HepG2 (cell line): Measurements from ENCODE around the gene ZNF618. TPM values are rescaled to one million over a fixed set of nuclear protein-coding genes. Genes with fewer than 3 reads are reported as not detected.

Experiments
- ATAC-seq: fragments of 200-7000 bp; cut with Tn5 transposase; 3 replicates; pipeline ENCODE4 v1.9.1; 2020; ENCODE audit warnings: mild to moderate bottlenecking, moderate library complexity
- BruUV-seq: library from RNA; stranded (reverse); fragments of 400-500 nt; replicated peaks from 2 replicates; lab custom pipeline; 2021; lab: Mats Ljungman, UMichigan
- CTCF ChIA-PET: fragments of 300-600 bp; formaldehyde crosslinking; extraction: SDS; loops from one replicate; lab custom pipeline; 2021; ENCODE audit warnings: low total read pairs, inconsistent platforms, low intra/inter-chr PET ratio; lab: Yijun Ruan, JAX
- POLR2A ChIA-PET: fragments of 350-600 bp; sonication (Branson Sonifier 250); formaldehyde crosslinking; loops from one replicate; lab custom pipeline; 2020; ENCODE audit warnings: antibody characterized with exemption, inconsistent platforms; lab: Yijun Ruan, JAX
- DNase-seq: peaks from one replicate; pipeline ENCODE4 v3.0.0-alpha.2; 2015; ENCODE audit warnings: low spot score
- FAIRE-seq: peaks from 3 replicates; lab custom pipeline; 2011; peaks lifted over from hg19 to GRCh38; lab: Jason Lieb, UNC
- H2AFZ ChIP-seq: one replicate; pipeline ENCODE4 v1.6.1; 2011; ENCODE audit warnings: low read length, inconsistent platforms
- H3K27ac ChIP-seq: fragments of 300-600 bp; 3 replicates; pipeline ENCODE4 v1.8.0; 2011; ENCODE audit warnings: mixed run types, mild to moderate bottlenecking, mixed read lengths, low read length, inconsistent platforms; ENCODE audit not compliant: insufficient read depth; ENCODE audit errors: extremely low read length
- H3K27me3 ChIP-seq, 2 experiments: fragments of 200-600 bp in 1 of 2; 2 replicates in 1 of 2; 3 replicates in 1 of 2; pipeline versions ENCODE4 v1.6.0 to v1.8.0; 2011; ENCODE audit warnings: low read length in 2 of 2, mild to moderate bottlenecking in 2 of 2, moderate library complexity in 2 of 2, inconsistent platforms in 1 of 2; ENCODE audit not compliant: insufficient read depth in 2 of 2, control insufficient read depth in 1 of 2
- H3K36me3 ChIP-seq, 2 experiments: fragments of 200-600 bp in 1 of 2; replicated peaks in 1 of 2; 2 replicates in 1 of 2; 3 replicates in 1 of 2; pipeline versions ENCODE4 v1.5.1 to v1.8.0; 2011; ENCODE audit warnings: low read length in 2 of 2, inconsistent platforms in 1 of 2; ENCODE audit not compliant: insufficient read depth in 2 of 2, control insufficient read depth in 1 of 2
- H3K4me1 ChIP-seq: 2 replicates; pipeline ENCODE4 v1.5.1; 2012; ENCODE audit warnings: low read length, inconsistent platforms; ENCODE audit not compliant: insufficient read depth
- H3K4me2 ChIP-seq: 2 replicates; pipeline ENCODE4 v1.6.0; 2011; ENCODE audit warnings: low read depth, low read length, inconsistent platforms
- H3K4me3 ChIP-seq, 3 experiments: fragments of 200-600 bp in 1 of 3; sonication (generic), shearing (Covaris generic) in 1 of 3; replicated peaks in 1 of 3; 2 replicates each; pipeline ENCODE4 v1.5.1; 2011 to 2016; ENCODE audit warnings: low read length in 3 of 3, inconsistent platforms in 2 of 3, low read depth in 2 of 3, mild to moderate bottlenecking in 2 of 3, control low read depth in 1 of 3, mixed read lengths in 1 of 3; ENCODE audit not compliant: insufficient read depth in 1 of 3
- H3K79me2 ChIP-seq: one replicate; pipeline ENCODE4 v1.6.1; 2011; ENCODE audit warnings: low read length, inconsistent platforms; ENCODE audit not compliant: insufficient read depth
- H3K9ac ChIP-seq: 2 replicates; pipeline ENCODE4 v1.6.0; 2011; ENCODE audit warnings: mild to moderate bottlenecking, low read depth, low read length, inconsistent platforms; ENCODE audit not compliant: insufficient read depth
- H3K9me3 ChIP-seq: 2 replicates; pipeline ENCODE4 v1.5.1; 2012; ENCODE audit warnings: mild to moderate bottlenecking, low read length
- H4K20me1 ChIP-seq: 2 replicates; pipeline ENCODE4 v1.6.0; 2011; ENCODE audit warnings: inconsistent platforms, mild to moderate bottlenecking, low read length, moderate library complexity; ENCODE audit not compliant: insufficient read depth
- AGO2 ChIP-seq: fragments of 200-400 bp; formaldehyde crosslinking; optimal IDR thresholded peaks from 2 replicates; pipeline ENCODE3; 2017; ENCODE audit warnings: mild to moderate bottlenecking, low read depth, low read length, moderate library complexity
- HOXA5 ChIP-seq: sonication (generic); formaldehyde crosslinking; IDR thresholded peaks from 2 replicates; pipeline ENCODE4 v1.4.0; 2020; ENCODE audit warnings: missing genetic modification reagents
- PAF1 ChIP-seq: IDR thresholded peaks from 2 replicates; pipeline ENCODE4 v1.6.1; 2016; ENCODE audit warnings: missing genetic modification reagents, missing compliant biosample characterization
- SALL1 ChIP-seq: sonication (generic); formaldehyde crosslinking; IDR thresholded peaks from 2 replicates; pipeline ENCODE4 v1.8.0; 2022; ENCODE audit warnings: mild to moderate bottlenecking, missing genetic modification reagents
- SRSF4 ChIP-seq: fragments of 200-400 bp; formaldehyde crosslinking; IDR thresholded peaks from one replicate; pipeline ENCODE4 v1.6.1; 2018; ENCODE audit warnings: mild to moderate bottlenecking, low read depth, low read length, moderate library complexity; ENCODE audit not compliant: poor library complexity, severe bottlenecking
- ZNF326 ChIP-seq: sonication (generic); formaldehyde crosslinking; IDR thresholded peaks from 2 replicates; pipeline ENCODE4 v1.4.0; 2020; ENCODE audit warnings: missing genetic modification reagents, borderline replicate concordance
- ZNF629 ChIP-seq: sonication (generic); formaldehyde crosslinking; conservative IDR thresholded peaks from 2 replicates; pipeline ENCODE4 v1.5.0; 2020; ENCODE audit warnings: missing genetic modification reagents
- ZNF777 ChIP-seq: sonication (generic); formaldehyde crosslinking; IDR thresholded peaks from 2 replicates; pipeline ENCODE4 v1.4.0; 2020; ENCODE audit warnings: missing genetic modification reagents
- WGBS: methylation state at CpG from one replicate; pipeline ENCODE4 v1.1.6; 2017; ENCODE audit warnings: low lambda C conversion rate; 5-methylcytosine and 5-hydroxymethylcytosine counted together
- in situ Hi-C: cut with HindIII; loops from 2 replicates; pipeline ENCODE4 v1.10.0; 2017; ENCODE audit warnings: low pct_unique_long_range_greater_than_20kb; ENCODE audit not compliant: extremely low pct_ligation_motif_present
- intact Hi-C: fragments of 100-400 bp; cut with micrococcal nuclease; formaldehyde crosslinking; loops from one replicate; pipeline ENCODE4 v1.10.0; 2022; ENCODE audit not compliant: unreplicated experiment
- polyA plus RNA-seq, 8 experiments: library from polyadenylated mRNA; depleted of rRNA in 3 of 8; stranded (reverse) in 7 of 8; unstranded in 1 of 8; fragments of >200 nt; fragmentation: Illumina TruSeq in 4 of 8; extraction: Trizol in 4 of 8; gene quantifications; 2 replicates each; pipeline versions ENCODE4 v1.2.1 to v1.2.3, GENCODE V29; 2011 to 2016; ENCODE audit warnings: low read depth in 4 of 8, missing spikeins in 1 of 8, mixed read lengths in 1 of 8; ENCODE audit not compliant: insufficient read depth in 1 of 8
- total RNA-seq, 5 experiments: library from RNA; depleted of rRNA; stranded (reverse); fragments of >200 nt; fragmentation: Illumina TruSeq; extraction: Trizol; gene quantifications; 2 replicates each; pipeline ENCODE4 v1.2.3, GENCODE V29; 2016; ENCODE audit warnings: low read depth in 1 of 5
- TF ChIP-seq, protein P1 (sequence below): sonication (generic); formaldehyde crosslinking; IDR thresholded peaks from 2 replicates; pipeline ENCODE4 v1.4.0; 2020; ENCODE audit warnings: mild to moderate bottlenecking, missing genetic modification reagents
- TF ChIP-seq, protein P2 (sequence below): sonication (generic); formaldehyde crosslinking; IDR thresholded peaks from 2 replicates; pipeline ENCODE4 v1.4.0; 2020; ENCODE audit warnings: mild to moderate bottlenecking, missing genetic modification reagents
- TF ChIP-seq, protein P3 (sequence below): IDR thresholded peaks from 2 replicates; pipeline ENCODE4 v1.6.1; 2016; ENCODE audit warnings: missing genetic modification reagents, missing compliant biosample characterization

ZNF618 gene
- total and polyA plus RNA-seq, 2 of the 13 experiments (the other 11 are each of a cell fraction or from before 2014, with no cell fraction given): 0.07 TPM

DNA sequence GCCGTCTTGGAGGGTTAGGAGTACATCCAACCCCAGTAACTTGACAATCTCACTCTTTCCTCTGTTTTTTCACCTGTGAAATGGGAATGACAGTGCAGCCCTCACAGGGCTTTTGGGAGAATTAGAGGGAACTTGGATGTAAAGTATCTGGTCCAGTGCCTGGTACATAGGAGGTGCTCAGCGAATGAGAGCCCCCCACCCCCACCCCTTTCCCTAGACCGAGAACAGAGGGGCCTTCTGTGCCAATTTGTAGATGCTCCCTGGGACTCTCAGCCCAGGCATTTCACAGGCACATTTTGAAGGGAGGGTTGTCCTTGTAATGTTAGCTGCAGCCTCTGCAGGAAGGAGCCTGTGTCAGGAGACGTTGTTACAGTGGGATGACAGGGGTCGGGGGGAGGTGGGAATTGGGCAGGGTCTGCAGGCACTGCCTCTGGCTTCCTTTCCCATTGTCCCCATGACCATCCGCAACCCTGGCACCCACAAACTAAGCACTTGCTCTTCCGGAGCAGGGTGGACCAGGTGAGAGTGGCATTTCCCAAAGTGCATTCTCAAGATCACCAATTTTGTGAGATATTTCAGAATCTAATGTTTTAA, 155.0 kb downstream of the ZNF618 start:
- Histone ChIP-seq H3K27me3 (peaks cover 1 to 45% of the 10 kb centered on the region in 2 experiments; a peak in 4 of 5 replicates), H3K4me2 (no peak overlapping the region), H3K4me1 (no peaks in the 10 kb centered on the region), H4K20me1 (no peaks in the 10 kb centered on the region), H3K27ac (no peak overlapping the region), H3K9me3 (no peaks in the 10 kb centered on the region), H2AFZ (no peak overlapping the region), H3K9ac (no peak overlapping the region), H3K36me3 (no peaks in the 10 kb centered on the region), H3K4me3 (no peak overlapping the region)
- POLR2A ChIA-PET: no interaction called here
- ATAC-seq (no peak), DNase-seq (no peak), FAIRE-seq (no peak)
- intact Hi-C loops (no loop called here), in situ Hi-C loops (loop anchor here (25.0 kb wide), 1 partner anchor 294 kb away; no protein-coding TSS in a partner anchor)
- no TSS peak for BruUV-seq
- no peak for TF ChIP-seq ZNF629 (CRISPR knock-in tag)
- TF ChIP-seq, protein P1, sequence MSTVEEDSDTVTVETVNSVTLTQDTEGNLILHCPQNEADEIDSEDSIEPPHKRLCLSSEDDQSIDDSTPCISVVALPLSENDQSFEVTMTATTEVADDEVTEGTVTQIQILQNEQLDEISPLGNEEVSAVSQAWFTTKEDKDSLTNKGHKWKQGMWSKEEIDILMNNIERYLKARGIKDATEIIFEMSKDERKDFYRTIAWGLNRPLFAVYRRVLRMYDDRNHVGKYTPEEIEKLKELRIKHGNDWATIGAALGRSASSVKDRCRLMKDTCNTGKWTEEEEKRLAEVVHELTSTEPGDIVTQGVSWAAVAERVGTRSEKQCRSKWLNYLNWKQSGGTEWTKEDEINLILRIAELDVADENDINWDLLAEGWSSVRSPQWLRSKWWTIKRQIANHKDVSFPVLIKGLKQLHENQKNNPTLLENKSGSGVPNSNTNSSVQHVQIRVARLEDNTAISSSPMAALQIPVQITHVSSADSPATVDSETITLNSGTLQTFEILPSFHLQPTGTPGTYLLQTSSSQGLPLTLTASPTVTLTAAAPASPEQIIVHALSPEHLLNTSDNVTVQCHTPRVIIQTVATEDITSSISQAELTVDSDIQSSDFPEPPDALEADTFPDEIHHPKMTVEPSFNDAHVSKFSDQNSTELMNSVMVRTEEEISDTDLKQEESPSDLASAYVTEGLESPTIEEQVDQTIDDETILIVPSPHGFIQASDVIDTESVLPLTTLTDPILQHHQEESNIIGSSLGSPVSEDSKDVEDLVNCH (CRISPR knock-in tag): no peak
- TF ChIP-seq, protein P2, sequence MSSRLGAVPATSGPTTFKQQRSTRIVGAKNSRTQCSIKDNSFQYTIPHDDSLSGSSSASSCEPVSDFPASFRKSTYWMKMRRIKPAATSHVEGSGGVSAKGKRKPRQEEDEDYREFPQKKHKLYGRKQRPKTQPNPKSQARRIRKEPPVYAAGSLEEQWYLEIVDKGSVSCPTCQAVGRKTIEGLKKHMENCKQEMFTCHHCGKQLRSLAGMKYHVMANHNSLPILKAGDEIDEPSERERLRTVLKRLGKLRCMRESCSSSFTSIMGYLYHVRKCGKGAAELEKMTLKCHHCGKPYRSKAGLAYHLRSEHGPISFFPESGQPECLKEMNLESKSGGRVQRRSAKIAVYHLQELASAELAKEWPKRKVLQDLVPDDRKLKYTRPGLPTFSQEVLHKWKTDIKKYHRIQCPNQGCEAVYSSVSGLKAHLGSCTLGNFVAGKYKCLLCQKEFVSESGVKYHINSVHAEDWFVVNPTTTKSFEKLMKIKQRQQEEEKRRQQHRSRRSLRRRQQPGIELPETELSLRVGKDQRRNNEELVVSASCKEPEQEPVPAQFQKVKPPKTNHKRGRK (CRISPR knock-in tag): no peak
- no peak for TF ChIP-seq AGO2
- no peak for TF ChIP-seq SRSF4
- TF ChIP-seq PAF1 (CRISPR knock-in tag): no peak
- no peak for TF ChIP-seq ZNF326 (CRISPR knock-in tag)
- TF ChIP-seq SALL1 (CRISPR knock-in tag): no peak
- no peak for TF ChIP-seq ZNF777 (CRISPR knock-in tag)
- TF ChIP-seq HOXA5: no peak
- TF ChIP-seq, protein P3, sequence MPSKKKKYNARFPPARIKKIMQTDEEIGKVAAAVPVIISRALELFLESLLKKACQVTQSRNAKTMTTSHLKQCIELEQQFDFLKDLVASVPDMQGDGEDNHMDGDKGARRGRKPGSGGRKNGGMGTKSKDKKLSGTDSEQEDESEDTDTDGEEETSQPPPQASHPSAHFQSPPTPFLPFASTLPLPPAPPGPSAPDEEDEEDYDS (CRISPR knock-in tag): no peak
- TF ChIP-seq, all 625 proteins: peak for 0
- CTCF ChIA-PET: no interaction called here
- no peaks in the 10 kb centered on the region for H3K79me2 ChIP-seq
- WGBS: 31% methylated on average over 6 of the region's 7 CpGs
